B cell (primary cell): ENCODE data around the gene FUNDC2. TPM values are rescaled to one million over a fixed set of nuclear protein-coding genes. Genes with fewer than 3 reads are reported as not detected.

ENCODE experiments used
- ATAC-seq: fragments of 200-7000 bp; cut with Tn5 transposase; one replicate; pipeline ENCODE4 v1.10.0; 2021; ENCODE audit warnings: low read depth, mild to moderate bottlenecking, moderate number of reproducible peaks, moderate library complexity
- CTCF ChIA-PET: fragments of 350-600 bp; sonication (Branson Sonifier 250); formaldehyde crosslinking; loops from one replicate; lab custom pipeline; 2021; ENCODE audit warnings: antibody characterized with exemption, inconsistent platforms; lab: Charles Lee
- POLR2A ChIA-PET: fragments of 350-600 bp; sonication (Branson Sonifier 250); formaldehyde crosslinking; loops from one replicate; lab custom pipeline; 2021; ENCODE audit warnings: antibody characterized with exemption; lab: Charles Lee
- DNase-seq: peaks from one replicate; pipeline ENCODE4 v3.0.0; 2013
- H2AFZ ChIP-seq: 2 replicates; pipeline ENCODE4 v1.6.1; 2012; ENCODE audit warnings: mild to moderate bottlenecking, low read depth, low read length; ENCODE audit not compliant: insufficient read depth, poor library complexity, severe bottlenecking
- H3K27ac ChIP-seq, 2 donors: 1 replicate in 1 of 2; 2 replicates in 1 of 2; pipeline ENCODE4 v1.5.1; 2012 to 2013; ENCODE audit warnings: low read length in 2 of 2, mild to moderate bottlenecking in 2 of 2, moderate library complexity in 1 of 2
- H3K27me3 ChIP-seq, 4 experiments: fragments of 200-600 bp in 1 of 4; sonication (generic) in 1 of 4; replicated peaks in 1 of 4; 1 replicate in 2 of 4; 2 replicates in 2 of 4; pipeline versions ENCODE4 v1.6.1 to v1.7.0; 2013 to 2016; ENCODE audit warnings: low read length in 3 of 4, mild to moderate bottlenecking in 2 of 4, mixed read lengths in 1 of 4, moderate library complexity in 1 of 4; ENCODE audit not compliant: insufficient read depth in 4 of 4, control insufficient read depth in 3 of 4; ENCODE audit errors: control extremely low read depth in 1 of 4
- H3K36me3 ChIP-seq, 2 experiments: replicated peaks in 1 of 2; 1 replicate in 1 of 2; 2 replicates in 1 of 2; pipeline versions ENCODE4 v1.6.1 to v1.7.1; 2013; ENCODE audit warnings: low read length in 1 of 2; ENCODE audit not compliant: insufficient read depth in 2 of 2, control insufficient read depth in 1 of 2; ENCODE audit errors: control extremely low read depth in 1 of 2, extremely low read depth in 1 of 2
- H3K4me1 ChIP-seq, 2 donors: fragments of 200-600 bp in 1 of 2; sonication (generic) in 1 of 2; 1 replicate in 1 of 2; 2 replicates in 1 of 2; pipeline versions ENCODE4 v1.5.1 to v1.6.1; 2013 to 2017; ENCODE audit warnings: low read length in 2 of 2; ENCODE audit not compliant: control insufficient read depth in 2 of 2, insufficient read depth in 2 of 2
- H3K4me2 ChIP-seq: replicated peaks from 2 replicates; pipeline ENCODE3; 2012; ENCODE audit warnings: mild to moderate bottlenecking, low read depth, low read length; ENCODE audit not compliant: poor library complexity, severe bottlenecking
- H3K4me3 ChIP-seq, 5 experiments: fragments of 200-600 bp in 1 of 5; sonication (generic) in 1 of 5; 1 replicate in 3 of 5; 2 replicates in 2 of 5; pipeline versions ENCODE4 v1.5.1 to v1.7.0; 2011 to 2016; ENCODE audit warnings: low read length in 4 of 5, mild to moderate bottlenecking in 4 of 5, low read depth in 2 of 5, control low read depth in 1 of 5, moderate library complexity in 1 of 5; ENCODE audit not compliant: insufficient read depth in 1 of 5; ENCODE audit errors: control extremely low read depth in 1 of 5, extremely low read depth in 1 of 5
- H3K79me2 ChIP-seq: fragments of 200-600 bp; sonication (generic); one replicate; pipeline ENCODE4 v1.6.0; 2016; ENCODE audit warnings: low read length; ENCODE audit not compliant: control insufficient read depth, insufficient read depth
- H3K9ac ChIP-seq: fragments of 200-600 bp; sonication (generic); 2 replicates; pipeline ENCODE4 v1.6.1; 2017; ENCODE audit warnings: mild to moderate bottlenecking, low read length, moderate library complexity
- H3K9me3 ChIP-seq, 3 donors: one replicate each; pipeline versions ENCODE4 v1.6.1 to v1.7.1; 2013; ENCODE audit warnings: low read length in 2 of 3; ENCODE audit not compliant: control insufficient read depth in 2 of 3, insufficient read depth in 1 of 3; ENCODE audit errors: control extremely low read depth in 1 of 3
- H4K20me1 ChIP-seq: 2 replicates; pipeline ENCODE4 v1.6.0; 2012; ENCODE audit warnings: mild to moderate bottlenecking, low read length; ENCODE audit not compliant: insufficient read depth, control insufficient read depth, poor library complexity, severe bottlenecking
- H3K27ac Mint-ChIP-seq: one replicate; pipeline ENCODE4 v1.8.0; 2021; ENCODE audit warnings: mixed read lengths
- H3K27me3 Mint-ChIP-seq: one replicate; pipeline ENCODE4 v1.8.0; 2021; ENCODE audit warnings: mixed read lengths
- H3K4me1 Mint-ChIP-seq: one replicate; pipeline ENCODE4 v1.8.0; 2021; ENCODE audit warnings: mixed read lengths
- H3K4me3 Mint-ChIP-seq: one replicate; pipeline ENCODE4 v1.8.0; 2021; ENCODE audit warnings: mixed read lengths
- H3K9me3 Mint-ChIP-seq: one replicate; pipeline ENCODE4 v1.8.0; 2022; ENCODE audit warnings: mixed read lengths; ENCODE audit not compliant: insufficient read depth
- CTCF ChIP-seq: fragments of 200-600 bp; IDR thresholded peaks from one replicate; pipeline ENCODE4 v1.8.0; 2022; ENCODE audit warnings: antibody characterized with exemption, mild to moderate bottlenecking
- EZH2 ChIP-seq: IDR thresholded peaks from 2 replicates; pipeline ENCODE4 v1.6.1; 2012; ENCODE audit warnings: borderline replicate concordance, low read depth, mild to moderate bottlenecking, moderate library complexity, low read length; ENCODE audit not compliant: insufficient read depth, poor library complexity, severe bottlenecking
- WGBS: methylation state at CpG from one replicate; pipeline ENCODE4 v1.1.5; 2013; ENCODE audit warnings: missing lambda C conversion rate; ENCODE audit not compliant: insufficient coverage; 5-methylcytosine and 5-hydroxymethylcytosine counted together
- intact Hi-C: fragments of 100-400 bp; cut with micrococcal nuclease; formaldehyde crosslinking; loops from one replicate; pipeline ENCODE4 v1.10.0; 2022
- polyA plus RNA-seq: library from polyadenylated mRNA; depleted of rRNA; stranded (reverse); fragments of >200 nt; gene quantifications from 2 replicates; pipeline ENCODE4 v1.2.3, GENCODE V29; 2012
- total RNA-seq, 2 donors: library from RNA; stranded (reverse); fragments of 120-200 nt in 1 of 2; gene quantifications; 1 replicate in 1 of 2; 2 replicates in 1 of 2; pipeline versions ENCODE4 v1.2.3 to v1.2.4, GENCODE V29; 2013 to 2022

The FUNDC2 gene
- total and polyA plus RNA-seq, 2 donors (not counting 1 experiment from before 2014, with no cell fraction given): 32.3 to 46.5 TPM

GRCh38 chrX:155065035-155065734 lies 38.5 kb downstream of the FUNDC2 start:
- no peaks in the 10 kb centered on the region for H3K27me3 ChIP-seq
- ChIA-PET CTCF (interaction anchor here (2.2 kb wide), 1 partner anchor 9 kb away, joined by 8 read pairs; no protein-coding TSS in a partner anchor), POLR2A (no interaction called here)
- H3K36me3 ChIP-seq: peaks cover 0 to 2% of the 10 kb centered on the region in 2 experiments
- H3K79me2 ChIP-seq: peaks cover 8% of the 10 kb centered on the region
- H3K4me1 ChIP-seq: peaks cover 7 to 11% of the 10 kb centered on the region in 2 donors
- intact Hi-C loops: no loop called here
- H3K4me1 Mint-ChIP-seq: peaks cover 18% of the 10 kb centered on the region
- no peaks in the 10 kb centered on the region for H4K20me1 ChIP-seq
- ATAC-seq: no peak
- no peak for DNase-seq
- no peaks in the 10 kb centered on the region for H3K9me3 Mint-ChIP-seq
- no peak overlapping the region for H3K27ac ChIP-seq
- no peaks in the 10 kb centered on the region for H3K27me3 Mint-ChIP-seq
- no peak overlapping the region for H3K4me2 ChIP-seq
- WGBS: 100% methylated on average over 2 of the region's 8 CpGs
- no peaks in the 10 kb centered on the region for H3K9me3 ChIP-seq
- H3K4me3 ChIP-seq: no peak overlapping the region
- H3K9ac ChIP-seq: no peak overlapping the region
- no peak overlapping the region for H3K27ac Mint-ChIP-seq
- TF ChIP-seq CTCF (no peak), EZH2 (no peak)
- H3K4me3 Mint-ChIP-seq: no peak overlapping the region
- no peak overlapping the region for H2AFZ ChIP-seq

- WGBS: no CpG with 5 or more reads among the region's 1 CpG
- no peak overlapping the region for H3K27ac ChIP-seq
- TF ChIP-seq CTCF (no peak), EZH2 (no peak)
- H3K4me1 Mint-ChIP-seq: peaks cover 32% of the 10 kb centered on the region
- no peak overlapping the region for H3K27ac Mint-ChIP-seq
- no peak overlapping the region for H3K9ac ChIP-seq
- H3K79me2 ChIP-seq: peaks cover 9% of the 10 kb centered on the region
- intact Hi-C loops: no loop called here
- H3K36me3 ChIP-seq: no peaks in the 10 kb centered on the region
- no peaks in the 10 kb centered on the region for H3K9me3 Mint-ChIP-seq
- no peaks in the 10 kb centered on the region for H3K9me3 ChIP-seq
- ChIA-PET POLR2A (no interaction called here), CTCF (interaction anchor here (1.8 kb wide), 1 partner anchor 11 kb away, joined by 6 read pairs; no protein-coding TSS in a partner anchor)
- H3K27me3 ChIP-seq: no peaks in the 10 kb centered on the region
- DNase-seq (no peak), ATAC-seq (no peak)
- no peak overlapping the region for H3K4me3 ChIP-seq
- no peak overlapping the region for H3K4me3 Mint-ChIP-seq
- no peak overlapping the region for H2AFZ ChIP-seq
- no peaks in the 10 kb centered on the region for H3K27me3 Mint-ChIP-seq
- H3K4me2 ChIP-seq: no peak overlapping the region
- peaks cover 7 to 26% of the 10 kb centered on the region in 2 donors for H3K4me1 ChIP-seq
- H4K20me1 ChIP-seq: no peaks in the 10 kb centered on the region
These were observed 41.5 kb downstream of the FUNDC2 start for GRCh38 chrX:155068165-155068564.
